Activated CD4-positive, alpha-beta T cell treated with anti-CD3 and anti-CD28 coated beads, Interleukin-2, amount 50 U/mL, for 48 hours (primary cell): ENCODE measurements around the gene SMNDC1.

Source experiments
- DNase-seq, 2 experiments: peaks; one replicate each; pipeline ENCODE4 v3.0.0-alpha.2; 2020

The SMNDC1 gene

GRCh38 chr10:110326351-110327032 lies 21.8 kb upstream of the SMNDC1 start:
- DNase-seq, result no peak

GRCh38 chr10:110324805-110325280 lies 20.1 kb upstream of the SMNDC1 start:
- DNase-seq, result no peak

DNA sequence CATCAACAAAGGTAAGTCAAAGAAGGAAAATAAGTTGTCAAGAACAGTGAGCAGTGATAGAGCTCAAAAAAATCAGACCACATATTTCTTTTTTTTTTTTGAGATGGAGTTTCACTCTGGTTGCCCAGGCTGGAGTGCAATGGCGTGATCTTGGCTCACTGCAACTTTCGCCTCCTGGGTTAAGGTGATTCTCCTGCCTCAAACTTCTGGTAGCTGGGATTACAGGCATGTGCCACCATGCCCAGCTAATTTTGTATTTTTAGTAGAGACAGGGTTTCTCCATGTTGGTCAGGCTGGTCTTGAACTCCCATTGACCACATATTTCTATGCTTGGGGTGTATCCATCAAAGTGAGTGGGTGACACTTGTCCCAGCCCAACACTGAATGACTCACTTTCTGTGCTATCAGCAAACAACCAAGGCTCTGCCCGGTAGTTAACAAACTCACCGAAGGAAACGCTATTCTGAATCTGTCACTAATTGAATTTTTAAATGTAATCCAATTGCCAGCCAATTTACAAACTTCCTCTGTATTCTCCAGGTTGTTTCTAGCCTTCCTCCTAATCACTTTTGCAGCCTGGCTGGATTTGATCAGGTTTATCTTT lies 19.6 kb upstream of the SMNDC1 start:
- DNase-seq, result no peak

- no peak for DNase-seq
Measured at GRCh38 chr10:110323503-110323902, 18.8 kb upstream of the SMNDC1 start.

GRCh38 chr10:110321869-110322620 lies 17.3 kb upstream of the SMNDC1 start:
- no peak for DNase-seq

GRCh38 chr10:110317866-110318850 lies 13.4 kb upstream of the SMNDC1 start:
- DNase-seq, result no peak

DNA sequence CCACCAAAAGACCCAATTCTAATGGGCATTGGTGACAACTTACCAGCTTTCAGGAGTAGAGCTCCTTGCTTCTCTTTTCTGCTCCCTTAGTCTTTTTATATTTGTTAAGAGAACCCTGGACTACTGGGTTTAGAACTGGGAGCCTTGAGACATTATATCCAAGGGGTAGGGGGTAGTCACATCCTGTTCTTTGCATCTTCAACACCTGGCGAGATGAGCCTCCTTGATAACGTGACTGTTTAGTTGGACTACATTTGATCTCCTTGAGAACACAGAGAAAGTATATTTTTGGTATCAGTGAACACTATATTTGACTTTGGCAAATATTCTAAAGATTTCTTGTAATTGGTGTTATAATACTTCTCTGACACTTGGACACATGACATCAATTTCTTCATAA lies 9.0 kb upstream of the SMNDC1 start:
- no peak for DNase-seq

DNA sequence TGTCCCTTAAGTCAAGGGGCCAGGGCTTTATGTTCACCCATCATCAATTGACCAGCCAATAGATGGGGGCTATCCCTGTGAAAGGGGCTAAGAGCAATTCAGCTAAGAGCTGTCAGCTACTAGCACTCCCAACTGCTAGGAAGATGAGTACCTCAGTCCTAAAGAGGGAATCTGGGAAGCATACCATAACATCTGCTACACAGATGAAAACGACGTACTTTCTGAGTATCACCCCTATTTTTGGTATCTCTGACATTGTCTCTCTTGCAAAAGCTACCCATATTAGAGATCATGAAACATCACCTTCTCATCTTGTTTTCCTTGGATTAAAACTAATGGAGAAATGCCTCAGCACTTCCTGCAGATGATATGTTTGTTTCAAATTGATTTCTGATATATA lies 7.5 kb upstream of the SMNDC1 start:
- DNase-seq, result no peak

GRCh38 chr10:110311357-110311949 lies 6.7 kb upstream of the SMNDC1 start:
- DNase-seq, result peak; percentile 50 to 57

GRCh38 chr10:110310741-110311140 lies 6.0 kb upstream of the SMNDC1 start:
- DNase-seq, result no peak

DNA sequence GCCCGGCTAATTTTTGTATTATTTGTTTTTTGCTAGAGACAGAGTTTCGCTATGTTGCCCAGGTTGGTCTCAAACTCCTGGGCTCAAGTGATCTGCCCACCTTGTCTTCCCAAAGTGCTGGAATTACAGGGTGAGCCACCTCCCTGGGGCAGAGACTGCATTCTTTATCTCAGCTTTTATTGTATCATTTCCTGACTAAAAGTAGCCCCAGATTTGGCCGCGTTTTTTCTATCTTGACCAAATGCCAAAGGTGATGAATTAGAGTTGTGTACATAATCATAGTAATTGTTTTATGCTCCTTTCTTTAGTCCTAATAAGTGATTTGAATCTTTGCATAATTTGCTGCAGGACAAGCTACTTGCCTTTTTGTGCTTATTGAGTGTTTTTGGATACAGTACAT lies 3.1 kb upstream of the SMNDC1 start:
- DNase-seq, result no peak

DNA sequence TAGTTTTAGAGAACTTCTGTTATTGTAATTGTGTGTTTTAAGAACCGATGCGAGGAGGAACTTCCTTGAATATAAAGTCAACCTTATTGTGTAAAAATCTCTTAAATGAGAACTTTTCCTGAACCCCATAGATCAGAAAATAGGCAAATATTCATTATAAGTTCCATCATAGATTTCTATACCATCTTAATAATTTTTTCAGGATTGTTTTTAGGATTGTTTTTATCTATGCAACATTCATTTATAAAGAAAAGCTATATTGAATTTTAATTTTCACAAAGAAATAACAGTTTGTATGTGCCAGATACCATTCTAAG lies 1.7 kb upstream of the SMNDC1 start:
- no peak for DNase-seq

GRCh38 chr10:110305767-110306451 lies 1.2 kb upstream of the SMNDC1 start:
- peak in 1 of 2 experiments; percentile 48 for DNase-seq

DNA sequence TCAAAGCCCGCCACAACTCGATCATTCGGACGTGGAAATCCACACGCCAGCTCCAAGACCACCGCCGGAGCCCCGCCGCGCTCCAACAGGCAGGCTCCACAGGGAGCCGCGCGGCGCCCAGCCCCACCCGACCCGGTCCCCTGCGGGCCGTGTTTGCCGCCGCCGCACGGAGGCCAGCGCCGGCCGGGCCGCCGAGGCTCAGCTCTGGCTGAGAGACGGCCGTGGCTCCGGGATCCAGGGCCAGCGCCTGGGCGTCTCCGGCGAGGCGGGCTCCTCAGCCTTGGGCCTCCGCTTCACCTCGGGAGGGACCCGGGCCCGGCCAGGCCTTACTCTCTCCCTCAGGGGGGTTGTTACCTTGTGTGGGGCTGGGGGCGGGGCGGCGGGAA lies 333 bp downstream of the SMNDC1 start:
- DNase-seq, result peak in 1 of 2 experiments; percentile 33

DNA sequence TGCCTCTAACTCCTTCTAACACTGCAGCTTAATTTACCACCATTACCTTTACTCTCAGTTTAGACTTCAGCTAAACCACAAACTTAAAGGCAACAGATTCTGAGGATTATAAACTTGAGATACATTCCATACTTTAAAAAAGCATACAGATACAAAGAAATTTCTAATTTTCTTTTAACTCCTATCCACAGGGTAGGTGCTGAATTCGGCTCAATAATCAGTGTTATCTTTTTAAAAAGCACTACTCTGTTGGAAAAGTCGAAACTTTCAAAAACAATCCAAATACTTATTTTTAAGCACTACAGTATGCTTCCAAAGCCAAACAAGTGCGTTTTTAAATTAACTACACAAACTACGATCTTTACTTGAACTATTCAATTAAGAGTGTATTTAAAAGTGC lies 1.0 kb downstream of the SMNDC1 start:
- DNase-seq, result no peak

- no peak for DNase-seq
Measured at GRCh38 chr10:110300486-110300986, 4.2 kb downstream of the SMNDC1 start.

GRCh38 chr10:110296966-110297365 lies 7.8 kb downstream of the SMNDC1 start:
- DNase-seq, result no peak

GRCh38 chr10:110286841-110287240 lies 17.9 kb downstream of the SMNDC1 start:
- no peak for DNase-seq

GRCh38 chr10:110285501-110285900 lies 19.2 kb downstream of the SMNDC1 start:
- DNase-seq, result no peak

DNA sequence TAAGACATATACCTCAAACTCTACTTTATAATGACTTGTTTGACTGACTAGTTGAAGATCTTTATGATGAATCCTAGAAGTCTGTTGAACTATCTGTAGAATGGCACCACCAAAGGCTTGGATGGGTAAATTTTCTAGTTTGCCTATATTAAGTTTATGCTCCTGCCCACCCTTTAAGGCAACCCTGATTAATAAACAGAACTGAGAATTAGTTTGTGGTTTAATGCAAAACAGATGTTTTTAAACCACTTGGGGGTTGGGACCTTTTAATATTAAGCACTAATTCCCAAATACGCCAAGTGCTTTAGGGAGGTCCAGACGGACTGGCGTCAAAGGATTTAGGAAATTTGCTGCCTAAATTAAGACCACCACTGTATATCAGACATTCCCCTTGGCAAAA lies 20.5 kb downstream of the SMNDC1 start:
- no peak for DNase-seq

- DNase-seq, result peak; percentile 20 to 44
Measured at GRCh38 chr10:110279407-110279986, 25.2 kb downstream of the SMNDC1 start.
